Hepatic stellate cell (primary cell): ENCODE measurements around the gene PACS2.
"Not testable (repeated sequence)": the region's sequence is repeated elsewhere in the genome, so short reads cannot be mapped to it uniquely, and the experiment has no call there.

ENCODE experiments used
- DNase-seq: peaks from one replicate; pipeline ENCODE4 v3.0.0; 2011; ENCODE audit warnings: low spot score

PACS2 gene

DNA sequence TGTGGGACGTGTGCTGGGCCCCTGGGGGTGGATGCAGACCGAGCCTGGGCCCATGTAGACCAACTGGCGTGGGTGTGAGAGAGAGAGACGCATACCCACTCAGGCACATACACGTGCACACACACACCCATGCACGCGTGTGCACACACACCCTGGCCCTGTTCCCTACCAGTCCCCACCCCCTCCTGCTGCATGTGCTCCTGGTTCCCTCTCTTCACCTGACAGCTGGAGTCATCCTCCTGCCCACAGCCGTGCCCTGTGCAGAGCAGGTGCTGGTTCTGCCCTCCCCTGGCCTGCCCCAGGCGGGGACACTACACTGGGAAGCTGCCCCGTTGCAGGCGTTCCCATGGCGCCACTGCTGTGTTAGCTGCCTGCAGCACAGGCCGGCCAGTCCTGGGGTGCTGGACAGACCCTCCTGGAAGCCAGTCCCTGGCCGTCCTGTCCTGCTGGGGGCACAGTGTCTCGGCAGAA lies 18.5 kb downstream of the PACS2 start:
- DNase-seq: no peak

DNA sequence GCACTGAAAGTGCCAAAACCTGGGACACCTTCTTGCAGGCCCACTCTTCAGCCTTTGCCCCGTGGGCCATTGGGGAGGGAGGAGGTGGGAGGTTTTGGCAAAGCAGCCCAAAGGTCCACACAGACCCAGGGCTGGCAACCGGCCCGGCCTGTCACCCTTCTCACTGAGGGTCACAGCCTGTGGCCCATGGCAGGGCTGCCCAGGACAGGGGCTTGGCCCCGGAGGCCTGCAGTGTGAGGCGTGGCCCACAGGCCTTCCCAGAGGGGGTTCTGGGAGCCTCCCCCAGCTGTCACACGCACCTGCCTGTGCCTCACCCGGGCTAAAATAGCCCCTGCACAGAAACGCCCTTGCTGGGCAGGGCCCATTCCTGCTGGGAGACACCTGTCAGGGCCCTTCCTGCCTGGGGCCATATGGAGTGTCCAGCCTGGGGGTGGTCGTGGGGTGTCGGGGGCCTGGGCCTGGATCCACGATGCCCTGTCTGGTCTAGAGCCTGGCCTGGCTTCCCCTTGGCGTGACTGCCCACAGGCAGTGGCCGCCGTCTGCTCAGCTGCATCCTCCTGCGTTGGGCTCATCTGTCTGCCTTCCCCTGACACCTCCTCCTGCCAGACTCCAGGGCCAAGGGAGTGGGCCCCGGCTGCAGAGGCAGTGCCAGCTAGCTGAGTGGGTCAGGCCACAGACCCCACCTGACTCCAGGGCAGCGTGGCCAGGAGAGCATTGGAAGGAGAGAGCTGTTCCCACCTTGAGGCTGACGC lies 19.2 kb downstream of the PACS2 start:
- DNase-seq: no peak

DNA sequence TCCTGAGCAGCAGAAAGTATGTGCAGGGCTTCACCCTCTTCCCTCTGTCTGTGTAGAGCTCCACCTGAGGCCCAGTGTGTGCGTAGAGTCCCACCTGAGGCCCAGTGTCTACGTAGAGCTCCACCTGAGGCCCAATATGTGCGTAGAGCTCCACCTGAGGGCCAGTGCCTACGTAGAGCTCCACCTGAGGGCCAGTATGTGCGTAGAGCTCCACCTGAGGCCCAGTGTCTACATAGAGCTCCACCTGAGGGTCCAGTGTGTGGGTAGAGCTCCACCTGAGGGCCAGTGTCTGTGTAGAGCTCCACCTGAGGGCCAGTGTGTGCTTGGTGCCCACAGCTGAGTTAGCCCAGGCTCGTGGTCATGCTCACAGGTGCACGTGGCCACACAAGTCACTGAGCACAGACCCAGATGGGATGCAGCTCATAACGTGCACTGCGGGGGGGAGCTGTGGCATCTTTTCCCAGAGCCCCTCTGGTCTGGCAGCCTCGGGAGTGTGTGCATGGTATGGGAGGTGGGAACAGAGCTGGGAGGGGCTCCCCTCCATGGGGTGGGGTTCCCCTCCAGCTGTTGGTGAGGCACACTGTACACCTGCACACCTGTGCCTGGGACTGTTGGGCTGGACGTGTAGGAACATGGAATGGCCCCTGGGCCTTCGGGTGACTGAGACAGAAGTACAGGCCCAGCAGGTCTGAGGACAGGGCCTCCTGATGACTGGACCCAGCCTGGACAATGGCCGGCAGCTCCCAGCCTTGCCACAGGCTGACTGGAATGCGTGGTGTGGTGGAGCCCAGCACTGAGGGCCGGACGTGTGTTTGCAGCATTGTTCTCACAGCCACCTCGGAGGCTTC lies 20.1 kb downstream of the PACS2 start:
- no peak for DNase-seq

DNA sequence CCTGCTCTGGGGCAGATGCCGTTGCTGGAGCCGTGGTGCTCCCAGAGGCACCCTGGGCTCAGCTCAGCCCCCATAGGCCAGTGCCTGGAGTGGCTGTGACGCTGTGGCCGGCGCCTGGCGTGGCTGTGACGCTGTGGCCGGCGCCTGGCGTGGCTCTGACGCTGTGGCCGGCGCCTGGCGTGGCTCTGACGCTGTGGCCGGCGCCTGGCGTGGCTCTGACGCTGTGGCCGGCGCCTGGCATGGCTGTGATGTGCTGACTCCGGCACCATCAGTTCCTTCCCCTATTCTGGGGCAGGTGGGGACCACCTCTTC lies 20.6 kb downstream of the PACS2 start:
- not testable (repeated sequence) for DNase-seq

DNA sequence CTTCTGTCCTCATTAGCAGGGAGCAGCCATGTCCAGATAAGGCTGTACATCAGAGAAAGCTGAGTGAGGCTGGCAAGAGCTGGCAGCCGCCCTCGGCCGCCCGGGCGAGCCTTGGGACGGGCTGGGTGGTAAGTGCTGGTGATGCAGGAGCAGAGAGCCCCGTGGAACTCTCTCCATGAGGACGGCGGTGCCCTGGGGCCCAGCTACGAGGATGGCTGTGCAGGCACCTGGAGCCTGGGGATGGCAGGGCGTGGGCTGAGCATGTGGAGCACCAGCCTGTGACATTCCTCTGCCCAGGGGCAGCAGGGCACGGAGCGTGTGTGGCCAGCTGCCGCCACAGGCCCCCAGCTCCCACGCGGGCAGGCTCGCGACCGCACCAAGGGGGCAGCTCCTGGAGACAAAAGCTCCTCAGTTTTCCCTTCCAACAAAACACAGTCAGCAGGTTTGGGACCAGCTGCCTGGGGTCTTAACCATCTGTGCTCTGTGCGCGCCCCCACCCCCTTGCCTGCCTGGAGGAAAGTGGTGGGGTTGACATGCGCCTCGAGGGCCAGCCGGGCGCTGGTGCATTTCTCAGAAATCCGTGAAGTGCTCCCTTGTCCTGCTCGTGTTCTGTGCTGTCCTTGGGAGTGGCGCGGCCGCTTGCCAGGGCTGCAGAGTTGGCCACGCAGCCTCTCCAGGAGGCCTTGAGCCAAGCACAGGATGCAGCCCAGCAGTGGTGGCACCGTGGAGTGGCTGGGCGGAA lies 21.4 kb downstream of the PACS2 start:
- DNase-seq: no peak

DNA sequence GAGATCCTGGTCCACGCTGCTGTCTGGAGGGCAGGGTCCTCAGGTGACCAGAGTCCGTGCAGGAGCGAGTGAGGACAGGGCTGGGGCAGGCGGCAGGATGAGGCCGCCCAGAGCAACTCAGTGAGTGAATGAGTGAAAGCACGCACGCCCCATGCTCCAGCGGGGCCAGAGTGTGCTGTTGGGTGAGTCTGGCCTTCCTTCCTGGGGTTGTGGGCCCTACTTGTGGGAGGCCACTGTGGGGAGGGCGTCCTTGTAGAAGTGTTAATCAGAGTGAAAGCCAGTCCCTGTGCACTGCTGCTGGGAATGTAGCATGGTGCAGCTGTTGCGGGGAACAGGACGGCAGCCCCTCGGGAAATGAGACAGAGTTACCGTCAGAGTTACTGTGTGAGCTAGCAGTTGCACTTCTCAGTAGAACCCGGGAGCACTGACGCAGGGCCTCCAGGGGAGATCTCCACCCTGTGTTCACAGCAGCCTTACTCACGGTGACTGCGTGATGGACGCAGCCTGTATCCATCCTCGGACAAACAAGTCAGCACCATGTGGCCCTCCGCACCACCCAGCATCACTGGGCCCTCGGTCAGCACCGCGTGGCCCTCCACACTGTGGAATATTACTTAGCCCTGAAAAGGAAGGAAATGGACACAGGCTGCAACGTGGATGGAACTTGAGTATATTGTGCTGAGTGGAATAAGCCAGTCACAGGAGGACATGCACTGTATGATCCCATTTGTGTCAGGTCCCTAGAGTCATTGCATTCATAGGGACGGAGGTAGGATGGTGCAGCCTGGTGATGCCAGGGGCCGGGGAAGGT lies 22.1 kb downstream of the PACS2 start:
- DNase-seq: no peak

DNA sequence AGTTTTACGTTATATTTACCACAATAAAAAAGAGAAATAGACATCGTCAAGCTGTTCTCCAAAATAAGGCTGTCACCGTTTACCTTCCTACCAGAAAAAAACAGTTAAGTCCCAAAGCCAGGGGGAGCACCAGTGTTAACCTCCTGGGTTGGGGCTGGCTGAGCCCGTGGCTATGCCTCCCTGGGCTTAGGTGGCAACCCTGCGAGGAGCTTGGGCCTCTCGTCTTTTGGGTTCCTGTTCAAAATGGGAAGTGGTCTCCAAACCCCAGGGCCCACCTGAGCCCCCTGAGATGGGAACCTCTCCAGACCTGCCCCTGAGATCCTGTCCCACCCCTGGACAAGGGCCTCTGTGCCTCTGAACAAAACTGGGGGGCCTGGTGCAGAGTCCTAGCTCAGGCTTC lies 22.9 kb downstream of the PACS2 start:
- DNase-seq: no peak

DNA sequence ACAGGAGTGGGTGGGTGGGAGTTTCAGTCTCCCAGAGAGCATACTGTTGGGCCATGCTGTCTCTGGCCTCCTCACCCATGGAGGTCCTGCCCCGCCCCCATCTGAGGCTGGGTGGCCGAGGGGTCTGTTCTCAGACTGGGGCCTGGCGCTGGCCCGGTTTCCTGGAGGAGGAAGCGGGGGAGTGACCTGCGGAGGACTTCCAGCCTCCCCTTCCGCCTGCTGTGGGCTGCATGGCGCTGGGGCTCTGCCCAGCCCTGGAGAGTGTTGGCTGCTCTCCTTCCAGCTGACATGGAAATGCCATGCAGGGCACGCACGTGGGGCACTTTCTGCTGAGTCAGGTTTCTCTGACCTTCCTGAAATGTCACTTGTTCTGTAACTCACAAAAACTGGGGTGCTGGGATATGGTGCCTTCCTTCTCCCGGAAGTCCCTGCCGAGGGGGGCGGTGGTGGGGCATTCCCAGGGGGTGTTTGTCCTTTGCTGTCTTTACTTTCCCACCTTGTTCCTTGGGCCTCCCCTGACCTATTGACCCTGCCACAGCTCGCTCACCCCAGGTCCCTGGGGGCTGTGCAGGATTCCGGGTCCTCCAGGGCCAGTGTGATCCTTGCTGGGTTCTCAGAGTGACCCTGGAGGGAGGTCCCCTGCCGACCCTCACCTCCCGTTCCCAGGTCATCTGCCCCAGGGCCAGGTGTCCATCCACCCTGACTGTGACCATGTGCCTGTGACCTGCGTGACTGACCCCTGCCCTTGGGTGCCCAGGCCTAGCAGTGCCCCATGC lies 23.6 kb downstream of the PACS2 start:
- no peak for DNase-seq

DNA sequence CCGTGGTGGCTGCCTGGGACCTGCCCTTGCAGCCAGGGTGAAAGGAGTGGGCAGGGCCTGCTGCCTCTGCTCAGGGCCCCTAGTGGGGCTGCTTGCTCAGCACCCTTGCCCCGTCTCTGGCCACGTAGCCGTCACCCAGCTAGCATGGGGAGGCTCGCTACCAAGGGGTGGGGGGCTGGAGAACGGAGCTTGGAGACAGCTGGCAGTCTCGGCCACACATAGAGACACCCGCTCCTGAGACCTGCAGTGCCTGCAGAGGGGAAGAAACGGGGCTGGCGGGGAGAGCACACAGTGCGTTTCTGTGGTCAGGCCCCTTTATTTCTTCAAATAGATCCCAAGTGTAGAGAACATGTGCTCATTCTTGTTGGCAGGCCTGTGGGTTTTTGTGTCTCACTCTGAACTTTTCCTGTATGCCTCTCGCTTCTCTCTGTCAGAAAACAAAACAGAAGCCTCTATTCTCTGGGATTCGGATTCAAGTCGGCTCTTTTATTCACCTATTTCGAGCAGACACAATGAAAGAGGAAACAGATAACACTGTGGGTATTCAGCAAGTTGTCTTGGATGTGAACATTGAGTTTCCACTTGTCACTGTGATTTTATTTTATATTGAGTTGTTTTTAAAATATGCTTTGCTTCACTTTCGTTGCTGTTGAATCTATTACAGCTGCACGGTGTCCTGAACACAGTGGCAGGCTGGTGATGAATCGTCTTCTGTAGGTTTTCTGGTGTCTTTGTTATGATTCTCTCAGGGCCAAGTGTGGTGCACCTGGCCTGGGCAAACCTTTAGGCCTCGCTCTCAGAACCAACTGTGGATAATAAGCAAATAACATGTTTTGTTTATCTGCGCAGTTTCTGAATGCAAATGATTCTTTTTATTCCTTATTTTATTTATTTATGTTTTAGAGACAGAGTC lies 26.5 kb downstream of the PACS2 start:
- no peak for DNase-seq

DNA sequence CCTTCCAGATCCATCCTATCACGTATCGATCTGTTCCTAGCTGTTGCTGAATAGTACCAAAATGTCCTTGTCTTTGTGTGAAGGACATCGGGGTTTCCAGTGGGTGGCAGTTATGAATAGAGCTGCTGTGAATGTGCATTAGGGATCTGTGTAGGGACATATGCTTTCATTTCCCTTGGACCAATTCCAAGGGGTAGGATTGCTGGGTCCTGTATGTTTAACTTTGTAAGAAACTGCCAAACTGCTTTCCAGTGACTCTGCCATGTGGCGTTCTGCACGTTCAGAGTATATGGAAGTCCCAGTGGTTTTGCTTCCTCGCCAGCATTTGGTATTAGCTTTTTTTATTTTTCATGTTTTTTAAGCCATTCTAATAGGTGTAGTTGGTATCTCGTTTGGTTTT lies 28.6 kb downstream of the PACS2 start:
- DNase-seq: no peak

DNA sequence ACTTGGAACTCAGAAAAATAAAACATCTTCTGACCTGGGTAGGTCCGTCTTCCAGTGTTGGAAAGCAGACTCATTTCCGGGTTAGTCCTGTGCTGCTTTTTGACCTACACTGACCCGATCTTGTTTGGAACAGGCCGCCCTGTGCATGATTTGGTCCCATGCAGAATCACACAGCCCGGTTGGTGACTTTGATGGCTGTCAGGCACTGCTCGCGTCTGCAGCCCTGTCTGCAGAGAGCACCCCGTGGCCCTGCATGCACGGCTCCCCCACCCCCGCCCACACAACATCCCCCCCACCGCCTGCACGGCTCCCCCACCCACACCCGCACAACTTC lies 31.6 kb downstream of the PACS2 start:
- DNase-seq: no peak

DNA sequence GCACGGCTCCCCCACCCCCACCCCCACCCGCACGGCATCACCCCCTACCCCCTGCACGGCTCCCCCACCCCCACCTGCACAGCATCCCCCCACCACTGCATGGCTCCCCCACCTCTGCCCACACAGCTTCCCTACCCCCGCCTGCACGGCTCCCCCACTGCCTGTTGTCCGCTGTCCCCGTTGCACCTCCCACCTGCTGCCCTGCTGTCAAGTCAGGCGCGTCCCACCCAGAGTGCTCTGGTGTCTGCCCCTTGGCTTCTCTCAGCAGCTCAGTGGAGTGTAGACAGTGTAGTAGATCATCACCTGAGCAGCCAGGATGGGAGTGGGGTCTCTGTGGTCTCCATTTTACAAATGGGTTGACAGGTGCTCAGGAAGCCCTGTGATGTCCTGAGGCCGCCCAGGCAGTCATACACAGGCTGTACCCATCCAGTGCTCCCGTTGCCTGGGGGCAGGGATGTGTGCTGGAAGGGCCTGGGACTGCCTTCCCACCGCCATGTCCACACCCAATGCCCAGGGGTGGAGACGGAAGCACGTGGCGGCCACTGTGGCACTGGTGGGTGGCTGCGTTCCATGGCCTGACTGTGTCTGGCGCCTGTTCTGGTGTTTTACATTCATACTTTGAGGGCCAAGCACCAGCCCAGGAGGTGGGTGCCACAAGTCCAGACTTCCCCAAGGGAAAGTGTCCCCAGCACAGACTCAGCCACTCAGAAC lies 32.5 kb downstream of the PACS2 start:
- DNase-seq: no peak

DNA sequence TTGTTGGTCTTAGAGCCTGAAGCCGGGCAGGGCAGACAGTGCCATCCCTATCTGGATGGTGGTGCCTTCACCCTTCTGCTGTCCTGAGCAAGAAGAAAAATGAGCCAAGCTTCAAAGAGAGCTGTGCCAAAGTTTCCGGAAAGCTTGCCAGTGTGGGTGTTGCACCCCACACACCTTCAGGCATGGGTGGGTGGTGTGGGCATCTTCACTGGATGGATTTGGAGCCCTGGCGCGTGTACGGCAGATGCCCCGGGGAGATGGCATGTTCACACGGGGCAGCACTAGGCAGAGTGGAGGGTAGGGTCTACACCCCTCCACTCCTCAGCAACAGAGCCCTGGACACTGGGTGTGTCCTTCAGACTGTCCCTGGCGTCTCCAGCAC lies 33.0 kb downstream of the PACS2 start:
- DNase-seq: no peak

DNA sequence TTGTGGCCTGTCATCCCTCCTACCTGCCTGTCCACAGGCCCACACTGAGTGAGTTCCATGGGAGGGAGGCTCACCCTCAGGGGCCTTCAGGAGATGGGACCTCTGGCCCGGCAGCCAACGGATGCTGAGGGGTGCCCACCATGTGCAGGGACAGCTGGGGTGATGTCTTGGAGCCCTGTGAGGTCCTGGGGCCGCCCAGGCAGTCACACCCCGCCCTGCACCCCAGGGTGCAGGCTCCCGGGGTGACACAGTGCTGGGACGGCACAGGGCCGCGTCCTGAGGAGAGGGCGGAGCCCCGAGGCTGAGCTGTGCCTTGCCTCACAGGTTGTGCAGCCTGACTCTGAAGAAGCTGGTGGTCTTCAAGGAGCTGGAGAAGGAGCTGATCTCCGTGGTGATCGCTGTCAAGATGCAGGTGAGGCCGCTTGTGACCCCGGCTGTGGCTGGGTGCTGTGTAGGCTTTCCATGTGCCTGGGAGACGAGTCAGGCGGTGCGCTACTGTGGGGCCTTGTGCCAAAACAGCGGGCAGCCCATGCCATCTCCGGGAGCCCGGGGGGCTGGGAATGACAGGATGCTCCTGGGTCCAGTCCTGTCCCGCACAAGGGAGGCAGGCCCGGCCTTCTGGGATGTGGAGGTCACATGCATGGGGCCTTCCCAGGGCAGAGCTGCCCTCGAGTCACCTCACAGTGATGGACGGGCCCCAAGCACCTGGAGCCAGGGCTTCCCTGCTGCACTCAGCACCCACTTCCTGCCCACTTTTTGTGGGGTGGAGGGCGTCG lies 33.8 kb downstream of the PACS2 start:
- no peak for DNase-seq

DNA sequence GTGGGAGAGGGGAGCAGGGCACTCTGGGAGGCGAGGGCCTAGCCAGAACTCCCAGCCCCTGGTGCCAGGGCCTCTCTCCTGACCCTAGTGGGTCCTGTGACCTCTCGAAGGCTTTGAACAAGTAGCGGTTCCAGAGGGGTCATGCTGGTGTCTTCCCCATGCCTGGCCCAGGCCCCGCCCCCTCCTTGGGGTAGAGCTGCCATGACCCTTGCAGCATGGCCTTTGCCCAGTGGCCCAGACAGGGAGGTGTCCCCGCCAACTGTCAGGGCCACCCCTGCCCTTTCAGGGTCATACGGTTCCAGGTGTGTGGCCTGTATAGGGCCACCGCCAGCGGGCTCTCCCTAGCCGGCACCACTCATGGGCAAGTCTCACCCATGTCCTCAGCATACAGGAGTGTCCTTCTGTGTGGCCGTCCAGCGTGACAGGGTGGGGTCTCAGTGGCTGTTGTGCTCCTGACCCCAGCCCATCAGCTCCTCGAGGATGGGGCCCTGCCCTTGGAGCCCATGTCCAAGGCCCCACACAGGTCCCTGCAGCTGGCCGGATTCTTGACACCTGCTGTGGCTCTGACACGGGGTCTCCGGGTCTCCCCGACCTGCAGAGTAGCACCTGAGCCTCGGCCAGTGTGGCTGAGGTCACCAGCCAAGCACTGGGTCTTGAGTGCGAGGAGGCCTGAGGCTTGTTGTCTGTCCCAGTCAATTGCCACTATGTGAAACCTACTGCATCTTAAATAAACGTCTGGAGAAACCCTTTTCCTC lies 34.6 kb downstream of the PACS2 start:
- DNase-seq: no peak

DNA sequence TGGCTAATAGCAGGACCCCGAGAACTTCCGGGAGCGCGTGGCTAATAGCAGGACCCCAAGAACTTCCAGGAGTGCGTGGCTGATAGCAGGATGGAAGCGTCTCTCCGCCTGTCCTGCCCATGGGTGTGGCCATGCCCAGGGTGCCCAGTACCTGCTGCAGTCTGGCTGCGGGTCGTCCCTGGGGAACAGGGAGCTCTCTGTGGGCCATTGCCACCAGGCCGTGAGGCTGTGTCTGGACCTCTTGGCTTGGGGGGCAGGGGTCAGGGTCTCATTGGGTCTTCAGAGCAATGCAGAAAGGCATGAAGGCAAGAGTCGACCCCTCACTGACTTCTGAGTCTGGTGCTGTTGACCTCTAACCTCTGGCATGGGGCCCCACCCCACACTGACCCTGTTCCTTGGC lies 35.4 kb downstream of the PACS2 start:
- no peak for DNase-seq

DNA sequence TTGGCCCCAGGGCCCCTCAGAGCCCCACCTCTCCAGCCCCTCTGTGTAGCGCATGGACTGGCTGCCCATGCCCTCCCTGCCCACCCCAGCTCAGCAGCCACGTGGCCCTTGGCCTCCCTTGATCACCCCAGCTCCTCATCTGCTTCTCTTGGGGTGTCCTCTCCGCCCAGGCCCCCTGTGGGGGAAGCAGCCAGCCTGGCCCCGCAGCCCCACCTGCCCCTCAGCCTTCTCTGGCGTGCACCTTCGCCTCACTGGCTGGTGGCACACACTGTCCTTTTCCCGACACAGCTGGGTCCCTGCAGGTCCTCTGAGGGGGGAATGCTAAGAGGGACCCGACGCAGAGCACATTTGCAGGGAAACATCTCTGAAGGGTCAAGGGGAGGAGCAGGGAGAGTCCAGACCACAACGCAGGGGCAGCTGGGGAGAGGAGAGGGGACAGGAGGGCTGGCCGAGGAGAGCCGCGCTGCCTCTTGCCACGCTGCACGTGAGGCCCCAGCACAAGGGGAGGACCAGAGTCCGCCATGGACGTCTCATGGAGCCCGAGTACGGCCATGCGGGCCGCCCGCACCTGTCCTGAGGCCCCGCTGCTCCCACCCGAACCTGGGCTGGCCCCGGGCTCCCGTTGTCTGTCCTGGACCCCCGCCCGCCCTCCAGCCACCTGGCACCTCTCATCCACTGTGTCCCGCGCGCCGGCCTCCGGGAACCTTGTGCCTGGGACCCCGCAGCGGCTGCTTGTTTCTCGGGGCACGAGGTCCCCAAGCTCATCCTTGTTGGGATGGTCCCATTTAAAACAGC lies 36.1 kb downstream of the PACS2 start:
- no peak for DNase-seq
